ENCODE measurements around the gene PPM1F.

PPM1F gene, protein sequence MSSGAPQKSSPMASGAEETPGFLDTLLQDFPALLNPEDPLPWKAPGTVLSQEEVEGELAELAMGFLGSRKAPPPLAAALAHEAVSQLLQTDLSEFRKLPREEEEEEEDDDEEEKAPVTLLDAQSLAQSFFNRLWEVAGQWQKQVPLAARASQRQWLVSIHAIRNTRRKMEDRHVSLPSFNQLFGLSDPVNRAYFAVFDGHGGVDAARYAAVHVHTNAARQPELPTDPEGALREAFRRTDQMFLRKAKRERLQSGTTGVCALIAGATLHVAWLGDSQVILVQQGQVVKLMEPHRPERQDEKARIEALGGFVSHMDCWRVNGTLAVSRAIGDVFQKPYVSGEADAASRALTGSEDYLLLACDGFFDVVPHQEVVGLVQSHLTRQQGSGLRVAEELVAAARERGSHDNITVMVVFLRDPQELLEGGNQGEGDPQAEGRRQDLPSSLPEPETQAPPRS

DNA sequence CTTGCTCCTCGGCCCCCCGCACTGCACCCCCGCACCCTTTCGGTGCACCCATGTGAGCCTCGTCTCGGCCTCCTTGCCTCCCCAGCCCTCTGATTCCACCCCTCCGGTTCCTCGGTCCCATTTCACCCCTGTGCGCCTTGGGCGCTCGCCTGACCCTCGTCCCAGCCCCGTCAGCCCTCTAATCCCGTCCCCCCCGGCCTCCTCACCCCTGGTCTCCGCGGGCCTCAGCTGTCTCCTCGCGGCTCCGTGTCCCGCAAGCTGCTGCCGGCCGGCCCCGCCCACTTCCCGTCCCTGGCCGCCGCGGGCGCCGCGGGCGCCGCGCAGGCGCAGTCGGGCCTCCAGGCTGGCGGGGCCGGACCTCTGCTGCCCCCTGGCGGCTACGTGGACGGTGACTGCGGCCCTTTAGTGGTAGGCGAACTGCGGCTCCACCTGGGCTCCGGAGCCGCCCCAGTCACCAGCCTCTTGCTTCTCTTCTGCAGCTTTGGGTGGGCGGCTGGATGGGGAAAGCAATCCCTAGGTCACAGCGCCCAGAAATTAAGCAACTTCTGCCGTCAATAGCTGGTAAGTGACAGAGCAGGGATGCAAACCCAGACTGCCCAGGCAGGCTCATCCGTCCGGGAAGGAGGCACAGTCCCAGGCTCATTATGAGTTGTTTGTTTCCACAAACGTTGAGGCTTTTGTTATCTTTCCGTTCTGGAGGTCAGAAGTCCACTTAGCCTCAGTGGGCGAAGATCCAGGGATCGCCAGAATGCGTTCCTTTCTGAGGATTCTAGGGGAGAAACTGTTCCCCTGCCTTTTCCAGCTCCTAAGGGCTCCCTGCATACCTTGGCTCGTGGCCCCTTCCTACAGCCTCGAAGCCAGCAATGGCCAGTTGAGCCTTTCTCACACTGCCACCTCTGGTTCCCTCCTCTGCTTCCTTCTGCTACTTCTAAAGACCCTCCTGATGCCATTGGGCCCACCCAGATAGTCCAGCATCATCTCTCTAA, at the start of gene PPM1F:
Gene PPM1F (minus strand): TSS at position 263 of the 986 bp plus-strand sequence. CDS start 6,800 bp downstream, outside the sequence.
- peak; percentile 81 for DNase-seq (ENCODE audit: low read depth)

GRCh38 chr22:22001664-22002525, 49.2 kb upstream of the PPM1F start:
- no peak for DNase-seq (ENCODE audit: low read depth)

DNA sequence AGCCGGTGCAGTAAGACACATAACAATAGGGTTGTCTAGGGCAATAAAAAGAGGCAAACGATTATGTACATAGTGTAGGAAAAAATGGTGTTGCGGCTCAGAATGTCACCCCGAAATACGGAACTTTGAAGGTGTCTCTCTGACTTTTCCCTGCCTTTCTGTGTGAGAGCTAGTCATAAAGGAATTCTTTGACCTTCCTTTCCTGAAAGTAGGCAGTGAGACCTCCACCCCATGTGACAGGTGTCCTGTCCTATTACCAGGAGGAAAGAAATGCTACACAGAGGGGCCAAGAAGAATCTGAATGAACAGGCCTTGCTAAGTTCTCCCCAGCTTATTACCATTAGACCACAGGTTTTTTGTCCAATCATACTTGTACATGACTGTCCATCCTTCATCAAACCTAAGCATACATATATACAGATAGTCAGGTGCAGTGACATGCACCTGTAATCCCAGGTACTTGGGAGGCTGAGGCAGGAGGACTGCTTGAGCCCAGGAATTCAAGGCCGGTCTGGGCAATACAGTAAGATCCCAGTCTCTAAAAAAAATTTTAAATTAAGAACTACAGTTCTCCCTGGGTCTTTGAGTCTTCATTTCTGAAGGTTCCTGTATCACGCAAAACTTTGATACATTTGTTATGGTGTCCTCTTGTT, 46.1 kb upstream of the PPM1F start:
- no peak for DNase-seq (ENCODE audit: low read depth)

- DNase-seq (ENCODE audit: low read depth) = no peak
These were observed 43.6 kb upstream of the PPM1F start for GRCh38 chr22:21996175-21996720.

DNA sequence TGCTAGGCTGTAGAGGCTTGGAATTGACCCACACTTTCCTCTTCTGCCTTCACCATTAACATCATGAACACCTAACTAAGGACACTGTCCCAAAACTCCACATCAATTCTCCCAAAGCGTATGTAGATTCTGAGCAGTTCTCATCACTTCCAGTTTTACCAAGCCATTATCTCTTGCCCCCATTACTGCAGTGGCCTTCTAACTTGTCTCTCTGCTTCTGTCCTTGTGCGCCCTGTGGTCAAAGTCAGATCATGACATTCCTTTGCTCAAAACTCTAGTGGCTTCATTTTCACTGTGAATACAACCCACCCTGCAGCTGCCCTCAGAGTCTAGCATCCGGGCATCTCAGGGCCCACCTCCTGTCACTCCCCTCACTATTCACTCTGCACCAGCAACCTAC, 43.0 kb upstream of the PPM1F start:
- no peak for DNase-seq (ENCODE audit: low read depth)

DNA sequence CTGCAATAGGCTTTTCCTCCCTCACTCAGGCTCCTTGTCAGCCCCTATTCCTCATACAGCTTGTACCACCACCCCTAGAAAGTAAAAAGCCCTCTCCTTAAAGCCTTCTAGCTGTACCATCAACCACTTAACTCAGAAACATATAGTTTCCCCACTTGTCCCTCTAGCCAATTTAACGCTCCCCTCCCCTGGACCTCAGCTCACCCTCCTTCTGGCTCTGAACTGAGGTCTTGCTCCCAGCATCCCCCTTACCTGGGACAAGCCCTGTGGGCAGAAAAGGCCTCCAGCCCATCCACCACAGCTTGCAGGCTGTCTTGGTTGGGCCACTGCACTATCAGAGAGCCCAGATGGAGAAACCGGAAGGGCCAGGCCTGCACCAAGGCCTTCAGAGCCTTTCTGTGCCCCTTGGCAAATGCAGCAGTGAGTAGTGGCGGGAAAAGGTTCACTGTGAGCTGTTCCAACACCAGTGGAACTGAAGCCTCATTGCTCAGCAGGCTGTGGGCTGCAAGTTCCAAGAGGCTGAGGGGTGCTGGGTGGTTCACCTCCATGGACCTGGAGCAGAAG, 42.3 kb upstream of the PPM1F start:
- DNase-seq (ENCODE audit: low read depth) = no peak

- DNase-seq (ENCODE audit: low read depth) = no peak
These were observed 40.1 kb upstream of the PPM1F start for GRCh38 chr22:21992593-21993237.

- no peak for DNase-seq (ENCODE audit: low read depth)
These were observed 39.1 kb upstream of the PPM1F start for GRCh38 chr22:21991774-21992173.

DNA sequence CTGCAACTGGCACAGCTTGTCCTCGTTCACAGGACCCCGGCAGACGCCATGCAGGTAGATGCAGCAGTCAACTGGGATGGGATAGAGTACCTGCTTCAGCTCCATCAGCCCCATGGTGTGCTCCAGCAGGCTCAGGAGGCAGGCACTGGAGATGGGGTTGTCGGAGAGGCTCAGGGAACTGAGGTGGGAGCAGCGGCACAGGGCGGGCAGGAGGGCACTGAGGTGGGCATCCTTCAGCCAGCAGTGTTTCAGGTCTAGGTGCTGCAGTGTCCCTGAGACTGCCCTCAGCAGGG, 38.6 kb upstream of the PPM1F start:
- DNase-seq (ENCODE audit: low read depth) = no peak

DNA sequence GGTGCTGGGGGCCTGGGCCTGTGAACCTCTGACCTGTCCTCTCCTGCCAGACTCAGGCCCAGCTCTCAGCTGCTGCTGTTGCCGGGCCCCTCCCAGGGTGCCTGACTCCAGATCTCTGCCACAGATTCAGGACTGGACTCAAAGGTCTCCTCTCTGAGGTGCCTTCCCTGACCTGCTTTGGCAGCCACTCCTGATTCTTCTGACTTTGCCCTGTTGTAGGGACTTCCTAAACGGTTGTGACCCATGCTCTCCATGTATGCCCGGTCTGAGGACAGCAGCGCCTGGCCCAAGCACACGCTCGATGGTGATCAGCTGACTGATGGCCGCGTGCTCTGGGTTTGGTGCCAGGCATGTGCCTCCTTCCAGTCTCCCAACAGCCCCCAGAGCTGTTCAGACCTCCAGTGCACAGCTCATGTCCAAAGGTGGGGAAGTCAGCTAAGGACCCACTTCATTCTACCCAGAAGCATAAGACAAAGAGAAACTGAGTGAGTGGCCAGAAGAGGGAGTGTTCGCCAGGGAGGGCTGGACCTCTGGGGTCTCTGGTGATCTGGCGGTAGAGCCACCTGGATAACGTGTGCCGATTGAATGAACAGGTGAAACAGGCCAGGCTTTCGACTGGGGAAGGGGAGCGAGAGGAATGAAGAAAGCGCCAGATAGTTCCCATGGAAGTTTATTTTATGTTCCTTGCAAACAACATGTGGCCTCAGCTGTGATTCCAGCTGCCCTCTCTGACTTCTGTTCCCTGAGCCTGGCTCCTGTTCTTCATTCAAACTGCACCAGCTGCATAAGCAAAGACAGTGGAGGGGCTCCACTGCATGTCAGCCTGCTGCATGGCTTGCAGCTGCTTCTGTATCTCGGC, 38.0 kb upstream of the PPM1F start:
- no peak for DNase-seq (ENCODE audit: low read depth)

GRCh38 chr22:21989049-21989448, 36.4 kb upstream of the PPM1F start:
- DNase-seq (ENCODE audit: low read depth) = no peak

DNA sequence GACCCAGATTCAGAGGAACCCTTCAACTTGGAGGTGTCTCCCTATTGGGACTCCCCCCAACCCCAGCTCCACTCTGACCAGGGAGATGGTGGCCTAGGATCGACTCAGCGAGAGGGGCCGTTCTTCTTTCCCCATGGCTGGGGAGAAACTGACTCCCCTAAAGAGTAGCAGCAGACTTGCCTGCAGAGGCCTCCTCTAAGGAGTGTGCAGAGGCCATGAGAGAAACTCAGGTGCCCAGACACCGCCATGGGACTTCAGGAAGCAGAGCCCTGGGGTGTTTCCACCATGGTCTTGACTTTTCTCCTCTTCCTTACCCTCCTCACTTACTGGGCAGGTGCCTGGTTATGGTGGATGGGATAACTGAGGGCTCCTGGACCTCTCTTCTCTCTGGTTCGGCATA, 32.6 kb upstream of the PPM1F start:
- no peak for DNase-seq (ENCODE audit: low read depth)

- peak; percentile 28 for DNase-seq (ENCODE audit: low read depth)
These were observed 32.1 kb upstream of the PPM1F start for GRCh38 chr22:21984793-21985192.

- DNase-seq (ENCODE audit: low read depth) = peak; percentile 72
These were observed 29.8 kb upstream of the PPM1F start, which contains the start of gene TOP3B for GRCh38 chr22:21982338-21982965. Gene TOP3B, minus strand, starts transcription at chr22:21982787. Its CDS starts 7,078 bp downstream, at chr22:21975709.

DNA sequence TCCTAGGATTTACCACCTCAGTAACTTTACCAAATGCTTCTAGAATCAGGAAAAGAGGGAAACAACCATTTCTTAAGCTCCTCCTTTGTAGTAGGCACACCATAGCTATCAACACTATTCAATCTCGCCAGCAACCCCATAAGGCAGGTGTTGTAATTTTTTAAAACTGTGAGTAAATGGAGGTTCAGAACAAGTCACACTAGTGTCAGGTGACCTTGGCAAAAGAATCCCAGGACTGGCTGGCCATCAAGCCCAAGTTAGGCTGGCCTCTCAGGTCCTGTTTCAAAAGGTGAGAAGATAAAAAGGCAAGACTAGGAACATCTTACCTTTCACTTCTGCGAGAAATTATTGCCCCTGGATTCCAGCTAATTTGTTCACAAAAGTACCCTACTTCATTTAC, 29.2 kb upstream of the PPM1F start:
- DNase-seq (ENCODE audit: low read depth) = no peak

DNA sequence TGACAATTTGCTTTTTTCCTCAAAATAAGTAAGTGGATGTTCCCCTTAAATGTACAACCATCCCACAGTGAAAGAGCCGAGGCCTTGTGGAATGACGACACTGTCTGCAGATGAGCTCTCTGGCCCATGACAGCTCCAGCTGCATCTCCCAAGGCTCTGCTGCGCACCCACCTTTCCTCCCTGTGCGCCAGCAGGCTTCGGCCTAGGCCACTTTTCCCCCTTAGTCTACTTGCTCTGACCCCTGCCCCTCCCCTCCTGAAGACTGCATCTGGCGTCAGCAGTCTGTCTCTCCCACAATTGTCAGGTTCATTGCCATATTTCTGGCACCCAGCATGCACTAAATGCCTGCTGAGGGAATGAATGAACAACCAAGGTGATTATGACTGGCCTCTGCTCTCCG, 27.9 kb upstream of the PPM1F start:
- no peak for DNase-seq (ENCODE audit: low read depth)

DNA sequence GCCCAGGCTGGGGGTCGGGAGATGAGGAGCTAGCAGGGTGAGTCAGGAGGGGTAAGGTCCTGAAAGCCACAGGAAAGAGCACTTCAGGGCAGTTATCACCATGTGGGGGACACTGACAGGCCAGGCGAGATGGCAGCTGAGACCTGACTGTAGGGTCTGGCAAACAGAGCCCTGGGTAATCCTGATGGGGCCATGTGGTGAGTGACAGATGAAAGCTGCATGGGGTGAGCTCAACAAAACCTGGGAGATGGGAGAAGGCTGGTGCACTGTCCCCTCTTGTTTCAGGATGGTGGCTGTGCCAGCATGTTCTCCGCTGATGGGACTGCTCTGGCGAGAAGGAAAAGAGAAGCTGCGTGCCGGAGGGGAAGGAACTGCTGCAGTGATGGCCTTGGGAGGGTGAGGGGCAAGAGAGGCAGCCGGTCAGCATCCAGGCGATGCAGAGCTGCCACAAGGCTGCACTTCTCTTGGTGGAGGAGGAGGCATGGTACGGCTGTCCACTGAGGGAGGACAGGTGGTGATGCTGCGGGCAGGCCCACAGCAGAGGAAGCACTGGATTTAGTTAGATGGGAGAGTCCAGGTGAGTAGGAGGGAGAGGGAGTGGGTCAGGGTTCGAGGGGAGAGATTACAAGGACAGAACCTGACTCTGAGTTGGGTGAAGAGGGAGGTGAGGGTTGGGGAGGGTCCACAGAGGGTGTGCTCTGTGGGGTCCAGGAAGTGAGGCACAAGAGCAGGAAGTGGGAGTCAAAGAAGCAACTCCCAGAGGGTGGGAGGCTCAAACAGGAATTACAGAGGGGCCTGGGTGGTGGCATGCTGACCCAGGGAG, 26.1 kb upstream of the PPM1F start:
- DNase-seq (ENCODE audit: low read depth) = no peak

DNA sequence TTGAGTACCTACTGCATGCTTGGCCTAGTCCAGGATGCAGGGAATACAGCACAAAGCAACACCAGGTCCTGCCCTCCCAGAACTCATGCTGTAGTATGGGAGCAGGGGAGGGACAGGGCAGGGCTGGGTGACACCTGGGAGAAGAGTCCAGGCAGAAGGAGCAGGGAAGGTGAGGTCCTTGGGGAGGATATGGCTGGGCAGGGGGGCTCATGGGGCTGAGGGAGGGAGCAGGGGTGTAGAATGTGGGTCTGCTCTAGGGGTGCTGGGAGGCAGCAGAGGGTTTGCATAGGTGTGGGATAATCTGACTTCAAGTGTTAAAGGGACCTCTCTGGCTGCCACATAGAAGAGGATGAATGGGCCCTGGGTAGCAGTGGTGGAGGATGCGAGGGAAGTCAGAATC, 25.2 kb upstream of the PPM1F start:
- DNase-seq (ENCODE audit: low read depth) = no peak
